Mesenchymal stem cell (in vitro differentiated cells and primary cell): ENCODE measurements around the gene TBCK.

Experiments used
- DNase-seq: peaks from one replicate; pipeline ENCODE4 v3.0.0-alpha.2; 2013
- H2AFZ ChIP-seq: one replicate; pipeline ENCODE4 v1.6.1; 2013; ENCODE audit warnings: low read depth, mild to moderate bottlenecking, control low read depth, inconsistent platforms, low read length, moderate library complexity
- H2AK5ac ChIP-seq: 2 replicates; pipeline ENCODE4 v1.6.1; 2013; ENCODE audit warnings: low read length, moderate library complexity, mild to moderate bottlenecking, inconsistent platforms; ENCODE audit not compliant: severe bottlenecking
- H2BK120ac ChIP-seq: one replicate; pipeline ENCODE4 v1.6.1; 2013; ENCODE audit warnings: low read depth, mild to moderate bottlenecking, inconsistent platforms, low read length, moderate library complexity
- H2BK12ac ChIP-seq, 2 experiments: one replicate each; pipeline ENCODE4 v1.6.1; 2013; ENCODE audit warnings: inconsistent platforms in 2 of 2, low read length in 2 of 2, mild to moderate bottlenecking in 2 of 2, moderate library complexity in 2 of 2, control low read depth in 1 of 2
- H2BK15ac ChIP-seq: one replicate; pipeline ENCODE4 v1.6.1; 2013; ENCODE audit warnings: mild to moderate bottlenecking, low read depth, inconsistent platforms; ENCODE audit not compliant: poor library complexity, severe bottlenecking
- H2BK5ac ChIP-seq: 2 replicates; pipeline ENCODE4 v1.6.1; 2013; ENCODE audit warnings: low read depth, mild to moderate bottlenecking, low read length, control low read depth, inconsistent platforms; ENCODE audit not compliant: poor library complexity, severe bottlenecking
- H3K14ac ChIP-seq, 2 experiments: one replicate each; pipeline ENCODE4 v1.6.1; 2013; ENCODE audit warnings: inconsistent platforms in 2 of 2, low read length in 2 of 2, control low read depth in 1 of 2, mild to moderate bottlenecking in 1 of 2, moderate library complexity in 1 of 2
- H3K18ac ChIP-seq, 2 experiments: one replicate each; pipeline ENCODE4 v1.6.1; 2013; ENCODE audit warnings: inconsistent platforms in 2 of 2, low read length in 2 of 2, control low read depth in 1 of 2, low read depth in 1 of 2, mild to moderate bottlenecking in 1 of 2
- H3K23ac ChIP-seq, 2 experiments: one replicate each; pipeline ENCODE4 v1.6.1; 2013; ENCODE audit warnings: inconsistent platforms in 2 of 2, low read length in 2 of 2, mild to moderate bottlenecking in 2 of 2, moderate library complexity in 2 of 2, control low read depth in 1 of 2
- H3K27ac ChIP-seq: 2 replicates; pipeline ENCODE4 v1.5.1; 2013; ENCODE audit warnings: mild to moderate bottlenecking, moderate library complexity, low read length, control low read depth, inconsistent platforms; ENCODE audit not compliant: poor library complexity, severe bottlenecking
- H3K27me3 ChIP-seq, 2 experiments: 2 replicates each; pipeline versions ENCODE4 v1.6.1 to v1.7.0; 2013; ENCODE audit warnings: low read length in 2 of 2, mild to moderate bottlenecking in 2 of 2, moderate library complexity in 2 of 2, control low read depth in 1 of 2, inconsistent platforms in 1 of 2; ENCODE audit not compliant: control insufficient read depth in 1 of 2, insufficient read depth in 1 of 2
- H3K36me3 ChIP-seq, 2 experiments: 2 replicates each; pipeline versions ENCODE4 v1.6.1 to v1.7.0; 2013; ENCODE audit warnings: low read length in 2 of 2, control low read depth in 1 of 2, inconsistent platforms in 1 of 2, low read depth in 1 of 2, mild to moderate bottlenecking in 1 of 2; ENCODE audit not compliant: insufficient read depth in 2 of 2, control insufficient read depth in 1 of 2
- H3K4ac ChIP-seq, 2 experiments: one replicate each; pipeline ENCODE4 v1.6.1; 2013; ENCODE audit warnings: inconsistent platforms in 2 of 2, low read length in 2 of 2, mild to moderate bottlenecking in 2 of 2, moderate library complexity in 2 of 2, control low read depth in 1 of 2, low read depth in 1 of 2
- H3K4me1 ChIP-seq: 2 replicates; pipeline ENCODE4 v1.6.1; 2013; ENCODE audit warnings: low read depth, low read length, control low read depth; ENCODE audit not compliant: control insufficient read depth, insufficient read depth
- H3K4me2 ChIP-seq: 2 replicates; pipeline ENCODE4 v1.6.1; 2013; ENCODE audit warnings: low read length, mild to moderate bottlenecking, inconsistent platforms; ENCODE audit not compliant: poor library complexity, severe bottlenecking
- H3K4me3 ChIP-seq, 2 experiments: 2 replicates each; pipeline versions ENCODE4 v1.5.1 to v1.7.0; 2013; ENCODE audit warnings: low read length in 2 of 2, mild to moderate bottlenecking in 2 of 2, control low read depth in 1 of 2, low read depth in 1 of 2; ENCODE audit not compliant: insufficient read depth in 1 of 2
- H3K79me1 ChIP-seq: replicated peaks from 2 replicates; pipeline ENCODE4 v1.6.1; 2013; ENCODE audit warnings: mild to moderate bottlenecking, control low read depth, low read length, inconsistent platforms; ENCODE audit not compliant: poor library complexity, severe bottlenecking
- H3K9ac ChIP-seq: 2 replicates; pipeline ENCODE4 v1.7.0; 2013; ENCODE audit warnings: mild to moderate bottlenecking, low read length, moderate library complexity
- H3K9me3 ChIP-seq: 2 replicates; pipeline ENCODE4 v1.7.0; 2013; ENCODE audit warnings: mild to moderate bottlenecking, low read length; ENCODE audit not compliant: control insufficient read depth
- H4K8ac ChIP-seq: one replicate; pipeline ENCODE4 v1.6.1; 2013; ENCODE audit warnings: inconsistent platforms, mild to moderate bottlenecking, low read length, moderate library complexity
- H4K91ac ChIP-seq: one replicate; pipeline ENCODE4 v1.6.1; 2013; ENCODE audit warnings: mild to moderate bottlenecking, low read length, inconsistent platforms
- WGBS: methylation state at CpG from one replicate; pipeline ENCODE4 v1.1.7; 2013; ENCODE audit warnings: mixed read lengths; 5-methylcytosine and 5-hydroxymethylcytosine counted together

Gene TBCK

GRCh38 chr4:106142616-106143127, 173.3 kb downstream of the TBCK start:
- Histone ChIP-seq H3K36me3 (peaks cover 0 to 2% of the 10 kb centered on the region in 2 experiments), H4K91ac (no peak overlapping the region), H2BK120ac (no peak overlapping the region), H2AFZ (no peak overlapping the region), H3K14ac (no peak overlapping the region), H3K23ac (no peak overlapping the region), H3K4ac (no peak overlapping the region), H3K79me1 (no peaks in the 10 kb centered on the region), H3K27ac (no peak overlapping the region), H3K27me3 (no peaks in the 10 kb centered on the region), H4K8ac (no peak overlapping the region), H3K9ac (no peak overlapping the region), H3K4me1 (no peaks in the 10 kb centered on the region), H3K18ac (no peak overlapping the region), H3K4me2 (no peak overlapping the region), H2BK12ac (no peak overlapping the region), H3K4me3 (no peak overlapping the region), H2BK5ac (no peak overlapping the region), H2AK5ac (no peak overlapping the region), H3K9me3 (no peaks in the 10 kb centered on the region), H2BK15ac (no peak overlapping the region)
- no peak for DNase-seq
- 100% methylated on average over 3 of the region's 3 CpGs for WGBS

DNA sequence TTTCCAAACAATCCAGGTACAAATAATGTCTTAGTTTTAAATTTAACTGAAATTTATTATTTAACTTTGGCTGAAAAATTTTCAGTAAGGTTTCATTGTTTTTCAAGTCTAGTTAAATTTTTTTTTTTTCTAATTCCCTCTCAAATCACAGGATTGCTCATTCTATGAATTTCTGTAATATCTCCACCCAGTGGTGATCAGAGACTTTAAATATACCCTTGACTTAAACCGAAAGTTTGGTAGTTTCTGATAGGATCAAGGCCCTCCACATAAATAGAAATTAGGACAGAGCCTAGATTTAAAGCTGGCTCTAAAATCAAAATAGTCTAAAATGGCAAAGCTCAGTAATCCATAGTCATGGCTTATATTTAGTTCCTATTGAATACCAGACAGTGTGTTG, 175.4 kb downstream of the TBCK start:
- H3K23ac ChIP-seq = no peak overlapping the region
- no CpG with 5 or more reads among the region's 1 CpG for WGBS
- no peak overlapping the region for H3K9ac ChIP-seq
- H3K4me2 ChIP-seq = no peak overlapping the region
- no peak overlapping the region for H3K4me3 ChIP-seq
- H3K4me1 ChIP-seq = no peaks in the 10 kb centered on the region
- no peaks in the 10 kb centered on the region for H3K27me3 ChIP-seq
- no peak overlapping the region for H4K8ac ChIP-seq
- H2BK15ac ChIP-seq = no peak overlapping the region
- H2AK5ac ChIP-seq = no peak overlapping the region
- H2BK120ac ChIP-seq = no peak overlapping the region
- H4K91ac ChIP-seq = no peak overlapping the region
- no peaks in the 10 kb centered on the region for H3K36me3 ChIP-seq
- DNase-seq = no peak
- no peak overlapping the region for H3K14ac ChIP-seq
- no peak overlapping the region for H3K4ac ChIP-seq
- H3K18ac ChIP-seq = no peak overlapping the region
- no peak overlapping the region for H2BK5ac ChIP-seq
- H3K27ac ChIP-seq = no peak overlapping the region
- H3K9me3 ChIP-seq = no peaks in the 10 kb centered on the region
- H2BK12ac ChIP-seq = no peak overlapping the region
- no peaks in the 10 kb centered on the region for H3K79me1 ChIP-seq
- no peak overlapping the region for H2AFZ ChIP-seq

GRCh38 chr4:106136777-106137331, 179.2 kb downstream of the TBCK start:
- no peak overlapping the region for H2BK12ac ChIP-seq
- DNase-seq = no peak
- no peak overlapping the region for H2BK120ac ChIP-seq
- H3K4ac ChIP-seq = no peak overlapping the region
- H4K91ac ChIP-seq = no peak overlapping the region
- no peak overlapping the region for H3K14ac ChIP-seq
- H3K36me3 ChIP-seq = peaks cover 7 to 9% of the 10 kb centered on the region in 2 experiments
- no peak overlapping the region for H3K9ac ChIP-seq
- no peaks in the 10 kb centered on the region for H3K4me1 ChIP-seq
- no peak overlapping the region for H2BK15ac ChIP-seq
- peaks cover 7% of the 10 kb centered on the region for H3K9me3 ChIP-seq
- no peak overlapping the region for H3K4me2 ChIP-seq
- H2BK5ac ChIP-seq = no peak overlapping the region
- H3K79me1 ChIP-seq = peaks cover 1% of the 10 kb centered on the region
- H3K27ac ChIP-seq = no peak overlapping the region
- H2AK5ac ChIP-seq = no peak overlapping the region
- H3K4me3 ChIP-seq = no peak overlapping the region
- H3K27me3 ChIP-seq = no peaks in the 10 kb centered on the region
- H2AFZ ChIP-seq = no peak overlapping the region
- H4K8ac ChIP-seq = no peak overlapping the region
- H3K18ac ChIP-seq = no peak overlapping the region
- H3K23ac ChIP-seq = no peak overlapping the region

GRCh38 chr4:106132045-106132444, 184.0 kb downstream of the TBCK start:
- Histone ChIP-seq H2BK12ac (no peak overlapping the region), H3K79me1 (peaks cover 1% of the 10 kb centered on the region), H3K4me2 (no peak overlapping the region), H3K4me3 (no peak overlapping the region), H3K4me1 (no peaks in the 10 kb centered on the region), H2BK15ac (no peak overlapping the region), H2BK5ac (no peak overlapping the region), H4K8ac (no peak overlapping the region), H3K4ac (no peak overlapping the region), H3K9ac (no peak overlapping the region), H3K27ac (no peak overlapping the region), H2AFZ (no peak overlapping the region), H3K9me3 (peaks cover 7% of the 10 kb centered on the region), H3K14ac (no peak overlapping the region), H3K18ac (no peak overlapping the region), H2AK5ac (no peak overlapping the region), H3K36me3 (peaks cover 7 to 9% of the 10 kb centered on the region in 2 experiments), H3K23ac (no peak overlapping the region), H2BK120ac (no peak overlapping the region), H3K27me3 (no peaks in the 10 kb centered on the region), H4K91ac (no peak overlapping the region)
- no peak for DNase-seq
